ENCODE results near the gene ITPK1.

DNA sequence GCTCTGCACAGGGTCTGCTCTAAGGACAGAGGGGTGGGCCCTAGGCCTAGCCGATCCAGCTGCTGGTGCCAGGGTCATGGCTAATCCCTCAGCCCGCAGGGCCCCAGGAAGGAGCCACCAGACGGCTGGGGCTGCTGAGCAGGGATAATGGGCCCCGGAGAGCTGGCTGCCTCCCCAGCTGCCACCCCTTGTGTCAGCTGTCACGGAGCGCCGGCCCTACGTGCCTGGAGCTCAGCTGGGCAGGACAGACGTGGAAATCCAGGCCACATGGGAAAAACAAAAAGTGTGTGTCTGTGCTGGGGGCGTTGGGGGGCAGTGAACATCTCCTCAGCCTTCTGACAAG lies 156.6 kb downstream of the ITPK1 start:
- TF ChIP-seq CTCF (IDR thresholded peaks at IDR 0.05) = no peak
- TF ChIP-seq POLR2A (IDR thresholded peaks at IDR 0.05) = no peak
- TF ChIP-seq POLR2AphosphoS5 (IDR thresholded peaks at IDR 0.05) = no peak

All from prostate gland (tissue), 2 donors.